GM18868 (cell line): Measurements from ENCODE around the gene SLC35G1.

Experiments used
- ATAC-seq: cut with Tn5 transposase; IDR thresholded peaks from one replicate; pipeline ENCODE4 v1.9.1; 2021; ENCODE audit warnings: mild to moderate bottlenecking, moderate library complexity; ENCODE audit not compliant: unreplicated experiment

SLC35G1 gene

GRCh38 chr10:93893646-93894515, at the start of gene SLC35G1:
Gene SLC35G1, plus strand, starts transcription at chr10:93893978. Its CDS starts 56 bp downstream, at chr10:93894034.
- ATAC-seq, result peak; percentile 93

GRCh38 chr10:93844979-93845626, 48.7 kb upstream of the SLC35G1 start:
- ATAC-seq, result no peak

- no peak for ATAC-seq
Observed at GRCh38 chr10:93849593-93849992, 44.2 kb upstream of the SLC35G1 start.

GRCh38 chr10:93850031-93851015, 43.5 kb upstream of the SLC35G1 start:
- ATAC-seq, result no peak

- peak; percentile 78 for ATAC-seq
Observed at GRCh38 chr10:93851169-93851568, 42.6 kb upstream of the SLC35G1 start.

- peak; percentile 52 for ATAC-seq
Observed at GRCh38 chr10:93852476-93853095, 41.2 kb upstream of the SLC35G1 start.

GRCh38 chr10:93854975-93855374, 38.8 kb upstream of the SLC35G1 start:
- ATAC-seq, result no peak

- ATAC-seq, result no peak
Observed at GRCh38 chr10:93856349-93857145, 37.2 kb upstream of the SLC35G1 start.

- ATAC-seq, result no peak
Observed at GRCh38 chr10:93859049-93859655, 34.6 kb upstream of the SLC35G1 start.

GRCh38 chr10:93861825-93862224, 32.0 kb upstream of the SLC35G1 start:
- ATAC-seq, result no peak

GRCh38 chr10:93865794-93866425, 27.9 kb upstream of the SLC35G1 start:
- no peak for ATAC-seq

- no peak for ATAC-seq
Observed at GRCh38 chr10:93867525-93867924, 26.3 kb upstream of the SLC35G1 start.

GRCh38 chr10:93871671-93872204, 22.0 kb upstream of the SLC35G1 start:
- ATAC-seq, result no peak

- ATAC-seq, result no peak
Observed at GRCh38 chr10:93872375-93873158, 21.2 kb upstream of the SLC35G1 start.

GRCh38 chr10:93873420-93874115, 20.2 kb upstream of the SLC35G1 start:
- ATAC-seq, result no peak

- no peak for ATAC-seq
Observed at GRCh38 chr10:93874309-93875031, 19.3 kb upstream of the SLC35G1 start.

GRCh38 chr10:93875032-93875358, 18.8 kb upstream of the SLC35G1 start:
- ATAC-seq, result no peak
